ENCODE data around the gene PDE6C. TPM values are rescaled to one million over a fixed set of nuclear protein-coding genes. Genes with fewer than 3 reads are reported as not detected.

The PDE6C gene
- total RNA-seq, 2 experiments from 2014 or later: not detected

DNA sequence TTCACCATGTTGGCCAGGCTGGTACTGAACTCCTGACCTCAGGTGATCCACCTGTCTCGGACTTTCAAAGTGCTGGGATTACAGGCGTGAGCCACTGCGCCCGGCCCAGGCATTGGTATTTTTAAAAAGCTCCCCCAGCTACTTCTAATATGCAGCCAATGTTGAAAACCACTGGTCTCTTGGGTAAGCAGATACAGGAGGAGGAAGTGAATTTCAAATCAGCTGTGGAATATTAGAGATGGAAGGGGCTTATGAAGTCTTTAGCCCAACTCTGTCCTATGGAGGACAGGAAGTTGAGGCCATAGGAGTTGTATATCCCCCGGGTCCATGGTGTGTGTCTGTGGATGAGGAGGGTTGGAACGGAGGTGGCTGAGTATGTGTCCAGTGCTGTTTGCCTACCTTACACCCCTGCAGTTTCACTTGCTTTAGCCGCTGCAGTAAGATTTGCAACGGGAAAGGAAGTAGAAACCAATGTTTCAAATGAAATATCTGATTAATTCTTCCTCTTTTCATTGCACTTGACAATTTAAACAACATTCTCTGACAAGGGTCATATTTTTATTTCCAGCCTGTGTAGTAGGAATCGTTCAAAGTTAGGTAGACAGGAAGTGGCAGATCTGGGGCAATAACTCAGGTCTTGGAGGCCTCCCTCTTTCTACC, 3.4 kb downstream of the PDE6C start:
- ChIA-PET POLR2A (no interaction called here), CTCF (no interaction called here)
- H3K36me3 Mint-ChIP-seq: no peaks in the 10 kb centered on the region

GRCh38 chr10:93620925-93621324, 8.6 kb downstream of the PDE6C start:
- Mint-ChIP-seq H3K27me3 (no peaks in the 10 kb centered on the region), H3K4me1 (ENCODE audit: low read depth) (no peaks in the 10 kb centered on the region), H3K4me3 (no peak overlapping the region), H3K36me3 (no peaks in the 10 kb centered on the region), H3K9me3 (no peaks in the 10 kb centered on the region), H3K27ac (no peak overlapping the region)
- no peak for DNase-seq
- intact Hi-C loops (cut with micrococcal nuclease): no loop called here
- ChIA-PET POLR2A (no interaction called here), CTCF (no interaction called here)

More for the DNA sequence above, 3.4 kb downstream of the PDE6C start:
- peaks cover 2% of the 10 kb centered on the region for H3K27me3 Mint-ChIP-seq
- H3K9me3 Mint-ChIP-seq: no peaks in the 10 kb centered on the region
- no peaks in the 10 kb centered on the region for H3K4me1 Mint-ChIP-seq (ENCODE audit: low read depth)
- H3K4me3 Mint-ChIP-seq: no peak overlapping the region
- DNase-seq: no peak
- intact Hi-C loops (cut with micrococcal nuclease): no loop called here
- no peak overlapping the region for H3K27ac Mint-ChIP-seq

DNA sequence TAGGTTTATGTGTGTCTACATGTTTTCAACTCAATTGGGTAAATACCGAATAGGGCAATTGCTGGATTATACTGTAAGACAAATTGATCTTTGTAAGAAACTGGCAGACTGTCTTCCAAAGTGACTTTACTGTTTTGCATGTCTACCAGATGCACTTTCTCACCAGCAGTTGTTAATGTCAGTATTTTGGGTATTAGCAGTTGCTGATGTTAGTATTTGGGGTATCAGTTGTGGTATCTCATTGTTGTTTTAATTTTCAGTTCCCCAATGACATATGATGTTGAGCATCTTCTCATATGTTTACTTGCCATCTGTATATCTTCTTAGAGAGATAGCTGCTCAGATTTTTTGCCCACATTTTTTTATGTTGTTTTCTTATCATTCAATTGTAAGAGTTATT, 10.6 kb downstream of the PDE6C start:
- DNase-seq: no peak
- intact Hi-C loops (cut with micrococcal nuclease): no loop called here
- H3K36me3 Mint-ChIP-seq: no peaks in the 10 kb centered on the region
- no peak overlapping the region for H3K4me3 Mint-ChIP-seq
- no peaks in the 10 kb centered on the region for H3K4me1 Mint-ChIP-seq (ENCODE audit: low read depth)
- ChIA-PET POLR2A (no interaction called here), CTCF (no interaction called here)
- no peaks in the 10 kb centered on the region for H3K9me3 Mint-ChIP-seq
- no peak overlapping the region for H3K27ac Mint-ChIP-seq
- peaks cover 4% of the 10 kb centered on the region for H3K27me3 Mint-ChIP-seq

- H3K4me1 Mint-ChIP-seq (ENCODE audit: low read depth): no peaks in the 10 kb centered on the region
Measured at GRCh38 chr10:93628858-93629257, 16.5 kb downstream of the PDE6C start.

DNA sequence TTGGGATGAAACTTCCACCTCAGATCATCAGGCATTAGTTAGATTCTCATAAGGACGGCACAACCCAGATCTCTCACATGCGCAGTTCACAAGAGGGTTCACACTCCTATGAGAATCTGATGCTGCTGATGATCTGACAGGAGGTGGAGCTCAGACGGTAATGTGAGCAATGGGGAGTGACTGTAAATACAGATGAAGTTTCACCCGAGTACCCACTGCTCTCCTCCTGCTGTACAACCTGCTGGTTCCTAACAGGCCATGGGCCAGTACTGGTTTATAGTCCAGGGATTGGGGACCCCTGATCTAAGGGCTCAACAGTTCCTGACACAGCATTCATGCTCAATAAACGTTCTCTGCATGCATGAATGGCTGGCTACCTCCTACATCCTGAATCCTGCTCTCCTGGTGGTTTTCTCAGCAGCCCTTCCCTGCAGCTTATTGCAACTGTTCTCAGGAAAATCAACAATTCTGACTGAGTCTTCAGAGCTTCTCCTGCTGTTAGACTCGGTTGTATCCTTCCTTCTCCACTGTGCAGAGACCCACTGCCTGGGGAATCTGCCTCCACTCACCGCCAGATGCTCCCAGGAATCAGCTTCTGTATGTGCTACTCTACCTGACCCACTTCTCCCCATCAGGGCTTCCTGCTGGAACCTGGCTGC, 17.4 kb downstream of the PDE6C start:
- H3K4me1 Mint-ChIP-seq (ENCODE audit: low read depth): no peaks in the 10 kb centered on the region
- CTCF ChIA-PET: no interaction called here
- peaks cover 16% of the 10 kb centered on the region for H3K27me3 Mint-ChIP-seq
- no peak overlapping the region for H3K27ac Mint-ChIP-seq
- POLR2A ChIA-PET: no interaction called here
- intact Hi-C loops (cut with micrococcal nuclease): no loop called here
- H3K9me3 Mint-ChIP-seq: no peaks in the 10 kb centered on the region
- H3K4me3 Mint-ChIP-seq: no peak overlapping the region
- H3K36me3 Mint-ChIP-seq: no peaks in the 10 kb centered on the region
- DNase-seq: no peak

More at GRCh38 chr10:93628858-93629257, 16.5 kb downstream of the PDE6C start:
- peaks cover 14% of the 10 kb centered on the region for H3K27me3 Mint-ChIP-seq
- intact Hi-C loops (cut with micrococcal nuclease): no loop called here
- ChIA-PET CTCF (no interaction called here), POLR2A (interaction anchor here (0.6 kb wide), 1 partner anchor 65 kb away, joined by 3 read pairs; no protein-coding TSS in a partner anchor)
- H3K36me3 Mint-ChIP-seq: no peaks in the 10 kb centered on the region
- H3K4me3 Mint-ChIP-seq: no peak overlapping the region
- H3K27ac Mint-ChIP-seq: no peak overlapping the region
- no peak for DNase-seq
- no peaks in the 10 kb centered on the region for H3K9me3 Mint-ChIP-seq

GRCh38 chr10:93630625-93631557, 18.6 kb downstream of the PDE6C start:
- H3K36me3 Mint-ChIP-seq: no peaks in the 10 kb centered on the region
- no peak for DNase-seq
- H3K4me3 Mint-ChIP-seq: no peak overlapping the region

DNA sequence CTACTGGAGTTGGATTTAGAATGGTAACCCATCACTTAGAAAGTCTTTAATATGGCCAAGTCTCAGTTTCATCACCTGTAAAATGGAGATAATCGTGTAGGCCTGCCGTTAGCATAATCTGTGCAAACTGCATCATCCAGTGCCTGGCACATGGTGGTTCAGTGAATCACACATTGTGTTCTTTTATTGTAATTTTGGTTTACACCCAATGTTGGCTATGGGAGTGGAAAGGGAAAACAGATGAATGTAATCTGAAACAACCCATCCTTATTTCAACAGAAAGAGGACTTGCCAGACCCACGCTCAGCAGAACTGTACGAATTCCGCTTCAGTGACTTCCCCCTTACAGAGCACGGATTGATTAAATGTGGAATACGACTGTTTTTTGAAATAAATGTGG, 27.5 kb downstream of the PDE6C start:
- CTCF ChIA-PET: no interaction called here
- no peak for DNase-seq
- POLR2A ChIA-PET: no interaction called here

More at GRCh38 chr10:93630625-93631557, 18.6 kb downstream of the PDE6C start:
- ChIA-PET CTCF (no interaction called here), POLR2A (no interaction called here)
- intact Hi-C loops (cut with micrococcal nuclease): no loop called here
- Mint-ChIP-seq H3K9me3 (no peaks in the 10 kb centered on the region), H3K27me3 (peaks cover 16% of the 10 kb centered on the region), H3K27ac (no peak overlapping the region), H3K4me1 (ENCODE audit: low read depth) (no peaks in the 10 kb centered on the region)

GRCh38 chr10:93652857-93653256, 40.5 kb downstream of the PDE6C start:
- CTCF ChIA-PET: no interaction called here
- POLR2A ChIA-PET: no interaction called here
- intact Hi-C loops (cut with micrococcal nuclease): no loop called here
- Mint-ChIP-seq H3K4me1 (ENCODE audit: low read depth) (no peaks in the 10 kb centered on the region), H3K27me3 (no peaks in the 10 kb centered on the region), H3K36me3 (no peaks in the 10 kb centered on the region), H3K9me3 (no peaks in the 10 kb centered on the region), H3K4me3 (no peak overlapping the region), H3K27ac (no peak overlapping the region)
- no peak for DNase-seq

More for the DNA sequence above, 27.5 kb downstream of the PDE6C start:
- H3K4me3 Mint-ChIP-seq: no peak overlapping the region
- H3K9me3 Mint-ChIP-seq: no peaks in the 10 kb centered on the region
- intact Hi-C loops (cut with micrococcal nuclease): no loop called here
- H3K36me3 Mint-ChIP-seq: no peaks in the 10 kb centered on the region
- no peaks in the 10 kb centered on the region for H3K4me1 Mint-ChIP-seq (ENCODE audit: low read depth)
- no peak overlapping the region for H3K27ac Mint-ChIP-seq
- peaks cover 2% of the 10 kb centered on the region for H3K27me3 Mint-ChIP-seq

- H3K9me3 Mint-ChIP-seq: no peaks in the 10 kb centered on the region
- CTCF ChIA-PET: no interaction called here
- H3K4me3 Mint-ChIP-seq: no peak overlapping the region
- intact Hi-C loops (cut with micrococcal nuclease): no loop called here
- H3K27me3 Mint-ChIP-seq: no peaks in the 10 kb centered on the region
- H3K27ac Mint-ChIP-seq: no peak overlapping the region
- DNase-seq: no peak
- POLR2A ChIA-PET: no interaction called here
- H3K4me1 Mint-ChIP-seq (ENCODE audit: low read depth): no peaks in the 10 kb centered on the region
- no peaks in the 10 kb centered on the region for H3K36me3 Mint-ChIP-seq
Measured at GRCh38 chr10:93654201-93654600, 41.9 kb downstream of the PDE6C start.

- peaks cover 6% of the 10 kb centered on the region for H3K36me3 Mint-ChIP-seq
- H3K4me3 Mint-ChIP-seq: no peak overlapping the region
- intact Hi-C loops (cut with micrococcal nuclease): no loop called here
- H3K4me1 Mint-ChIP-seq (ENCODE audit: low read depth): no peaks in the 10 kb centered on the region
- H3K9me3 Mint-ChIP-seq: no peaks in the 10 kb centered on the region
- ChIA-PET CTCF (no interaction called here), POLR2A (no interaction called here)
- DNase-seq: no peak
- no peaks in the 10 kb centered on the region for H3K27me3 Mint-ChIP-seq
- H3K27ac Mint-ChIP-seq: no peak overlapping the region
Measured at GRCh38 chr10:93656155-93656554, 43.8 kb downstream of the PDE6C start.

GRCh38 chr10:93657757-93658156, 45.4 kb downstream of the PDE6C start:
- H3K36me3 Mint-ChIP-seq: peaks cover 8% of the 10 kb centered on the region
- H3K27me3 Mint-ChIP-seq: no peaks in the 10 kb centered on the region
- intact Hi-C loops (cut with micrococcal nuclease): no loop called here
- CTCF ChIA-PET: no interaction called here
- H3K27ac Mint-ChIP-seq: no peak overlapping the region
- POLR2A ChIA-PET: no interaction called here
- H3K4me3 Mint-ChIP-seq: no peak overlapping the region
- H3K4me1 Mint-ChIP-seq (ENCODE audit: low read depth): no peaks in the 10 kb centered on the region
- DNase-seq: no peak
- H3K9me3 Mint-ChIP-seq: no peaks in the 10 kb centered on the region

DNA sequence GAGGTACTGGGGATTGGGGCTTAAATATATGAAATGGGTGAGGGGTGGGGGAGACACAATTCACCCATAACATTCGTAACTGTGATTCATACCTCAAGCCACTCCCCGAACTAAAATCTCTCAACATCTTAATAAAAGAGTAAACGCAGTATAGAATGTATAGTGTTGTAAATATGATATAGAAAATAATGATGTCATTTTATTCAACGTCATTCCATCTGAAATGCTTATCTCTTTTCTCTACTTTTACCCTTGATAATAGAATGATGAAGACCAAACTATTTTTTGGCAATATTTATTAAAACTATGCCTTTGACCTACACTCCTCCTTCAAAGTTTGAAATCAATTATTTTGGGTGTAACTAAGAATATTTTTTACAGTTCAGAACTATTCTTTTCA, 53.7 kb downstream of the PDE6C start:
- ChIA-PET CTCF (no interaction called here), POLR2A (no interaction called here)
- Mint-ChIP-seq H3K27ac (no peak overlapping the region), H3K4me3 (no peak overlapping the region), H3K36me3 (peaks cover 21% of the 10 kb centered on the region), H3K9me3 (no peaks in the 10 kb centered on the region), H3K4me1 (ENCODE audit: low read depth) (no peaks in the 10 kb centered on the region), H3K27me3 (no peaks in the 10 kb centered on the region)
- intact Hi-C loops (cut with micrococcal nuclease): no loop called here
- DNase-seq: no peak

Data from activated CD4-positive, alpha-beta memory T cell treated with anti-CD3 and anti-CD28 coated beads for 36 hours (primary cell).